A549 (cell line): ENCODE results near the gene NHLRC1. TPM values are rescaled to one million over a fixed set of nuclear protein-coding genes. Genes with fewer than 3 reads are reported as not detected.
A peak's percentile ranks its signal among the peaks of the same experiment; 100 is the strongest.

Source experiments
- ATAC-seq, 2 experiments: fragments of 200-7000 bp in 1 of 2; fragments of >200 bp in 1 of 2; cut with Nextera tagmentation in 1 of 2; cut with Tn5 transposase in 1 of 2; 3 replicates each; pipeline versions ENCODE4 v1.8.0 to v1.9.1; 2018 to 2020; ENCODE audit warnings: mild to moderate bottlenecking in 1 of 2, moderate library complexity in 1 of 2
- CTCF ChIA-PET: fragments of 300-600 bp; sonication (Branson Sonifier 250); formaldehyde crosslinking; extraction: SDS; loops from one replicate; lab custom pipeline; 2021; ENCODE audit warnings: antibody characterized with exemption, inconsistent platforms; lab: Yijun Ruan, JAX
- POLR2A ChIA-PET: fragments of 350-600 bp; formaldehyde crosslinking; extraction: SDS; loops from one replicate; lab custom pipeline; 2021; ENCODE audit warnings: antibody characterized with exemption, inconsistent platforms; lab: Yijun Ruan, JAX
- DNase-seq, 2 experiments: peaks; one replicate each; pipeline versions ENCODE4 v3.0.0 to v3.0.0-alpha.2; 2011 to 2016; ENCODE audit warnings: low read depth in 1 of 2, low spot score in 1 of 2
- FAIRE-seq: peaks from 2 replicates; lab custom pipeline; 2011; peaks lifted over from hg19 to GRCh38; lab: Jason Lieb, UNC
- H3K27ac ChIP-seq, 2 experiments: fragments of >200 bp; sonication (Bioruptor Twin); formaldehyde crosslinking; 3 replicates each; pipeline ENCODE4 v1.5.1; 2016 to 2017
- H3K4me1 ChIP-seq: fragments of >200 bp; sonication (Bioruptor Twin); formaldehyde crosslinking; 3 replicates; pipeline ENCODE4 v1.6.1; 2016
- H3K4me2 ChIP-seq: fragments of >200 bp; sonication (Bioruptor Twin); formaldehyde crosslinking; 3 replicates; pipeline ENCODE4 v1.6.1; 2016
- H3K4me3 ChIP-seq: fragments of >200 bp; sonication (Bioruptor Twin); formaldehyde crosslinking; 3 replicates; pipeline ENCODE4 v1.5.1; 2016
- H3K9me3 ChIP-seq: fragments of >200 bp; sonication (Bioruptor Twin); formaldehyde crosslinking; 3 replicates; pipeline ENCODE4 v1.6.1; 2016
- BHLHE40 ChIP-seq: IDR thresholded peaks from 2 replicates; pipeline ENCODE4 v1.6.1; 2012; ENCODE audit warnings: low read depth, low read length, inconsistent platforms
- E2F6 ChIP-seq: IDR thresholded peaks from 2 replicates; pipeline ENCODE4 v1.6.1; 2012; ENCODE audit warnings: low read depth, borderline replicate concordance
- EHF ChIP-seq: fragments of 250-450 bp; sonication (Bioruptor Pico); IDR thresholded peaks from 2 replicates; pipeline ENCODE4 v1.5.0; 2020; ENCODE audit warnings: mild to moderate bottlenecking
- ELK1 ChIP-seq: fragments of 150-350 bp; IDR thresholded peaks from 2 replicates; pipeline ENCODE4 v1.6.1; 2014; ENCODE audit warnings: low read depth, mild to moderate bottlenecking, low read length
- GATA3 ChIP-seq: IDR thresholded peaks from 2 replicates; pipeline ENCODE4 v1.6.1; 2012; ENCODE audit warnings: borderline replicate concordance
- HES2 ChIP-seq: fragments of >200 bp; sonication (Bioruptor Twin); formaldehyde crosslinking; IDR thresholded peaks from 2 replicates; pipeline ENCODE4 v1.6.1; 2016
- HEYL ChIP-seq: fragments of 250-450 bp; sonication (Bioruptor Pico); IDR thresholded peaks from 2 replicates; pipeline ENCODE4 v1.8.0; 2021; ENCODE audit warnings: mild to moderate bottlenecking, moderate library complexity
- HMGXB4 ChIP-seq: fragments of 250-450 bp; sonication (Bioruptor Pico); IDR thresholded peaks from 2 replicates; pipeline ENCODE4 v1.5.0; 2021; ENCODE audit warnings: mild to moderate bottlenecking, moderate library complexity, borderline replicate concordance
- HOXB13 ChIP-seq: fragments of 250-450 bp; sonication (Bioruptor Pico); IDR thresholded peaks from 2 replicates; pipeline ENCODE4 v1.5.0; 2020; ENCODE audit warnings: low read depth, mild to moderate bottlenecking, moderate library complexity
- JUN ChIP-seq, 2 experiments: fragments of >200 bp; sonication (Bioruptor Twin); formaldehyde crosslinking; IDR thresholded peaks; 2 replicates in 1 of 2; 3 replicates in 1 of 2; pipeline ENCODE4 v1.6.1; 2016 to 2017
- JUNB ChIP-seq: fragments of >200 bp; sonication (Bioruptor Twin); formaldehyde crosslinking; IDR thresholded peaks from 2 replicates; pipeline ENCODE4 v1.6.1; 2016
- KDM5A ChIP-seq: fragments of 200-600 bp; sonication (generic); IDR thresholded peaks from 2 replicates; pipeline ENCODE4 v1.6.1; 2016; ENCODE audit warnings: antibody characterized with exemption, mild to moderate bottlenecking
- MAX ChIP-seq: IDR thresholded peaks from 2 replicates; pipeline ENCODE4 v1.6.1; 2012
- MYC ChIP-seq: IDR thresholded peaks from 2 replicates; pipeline ENCODE4 v1.6.1; 2012; ENCODE audit warnings: mild to moderate bottlenecking, inconsistent platforms, low read length, improper control_type of control experiment, borderline replicate concordance
- NR3C1 ChIP-seq: fragments of >200 bp; sonication (Bioruptor Twin); formaldehyde crosslinking; IDR thresholded peaks from 3 replicates; pipeline ENCODE4 v1.6.1; 2017
- POLR2AphosphoS2 ChIP-seq: conservative IDR thresholded peaks from 2 replicates; pipeline ENCODE4 v1.6.1; 2012; ENCODE audit warnings: low read length, improper control_type of control experiment, inconsistent platforms
- RAD21 ChIP-seq, 2 experiments: fragments of >200 bp in 1 of 2; sonication (Bioruptor Twin) in 1 of 2; formaldehyde crosslinking in 1 of 2; IDR thresholded peaks in 1 of 2; conservative IDR thresholded peaks in 1 of 2; 2 replicates in 1 of 2; 3 replicates in 1 of 2; pipeline ENCODE4 v1.6.1; 2012 to 2018; ENCODE audit warnings: inconsistent platforms in 1 of 2
- RCOR1 ChIP-seq: fragments of 150-350 bp; IDR thresholded peaks from 2 replicates; pipeline ENCODE4 v1.6.1; 2014; ENCODE audit warnings: antibody characterized with exemption, low read length, low read depth
- REST ChIP-seq: fragments of 200-600 bp; sonication (generic); IDR thresholded peaks from 2 replicates; pipeline ENCODE4 v1.6.1; 2016; ENCODE audit warnings: antibody characterized with exemption, mild to moderate bottlenecking, moderate library complexity
- SMC3 ChIP-seq: fragments of >200 bp; sonication (Bioruptor Twin); formaldehyde crosslinking; IDR thresholded peaks from 3 replicates; pipeline ENCODE4 v1.6.1; 2018; ENCODE audit warnings: inconsistent platforms
- USF2 ChIP-seq: fragments of 450-650 bp; IDR thresholded peaks from 2 replicates; pipeline ENCODE4 v1.6.1; 2014; ENCODE audit warnings: antibody characterized with exemption
- ZC3H11A ChIP-seq: fragments of 450-650 bp; IDR thresholded peaks from 2 replicates; pipeline ENCODE4 v1.6.1; 2014; ENCODE audit warnings: antibody characterized with exemption, mild to moderate bottlenecking
- ZFP36 ChIP-seq: fragments of 450-650 bp; IDR thresholded peaks from 2 replicates; pipeline ENCODE4 v1.6.1; 2014; ENCODE audit warnings: borderline replicate concordance; ENCODE audit not compliant: partially characterized antibody
- ZNF302 ChIP-seq: fragments of 250-450 bp; sonication (Bioruptor Pico); IDR thresholded peaks from 2 replicates; pipeline ENCODE4 v1.9.0; 2021; ENCODE audit warnings: inconsistent platforms, mild to moderate bottlenecking, moderate library complexity
- WGBS: methylation state at CpG from one replicate; pipeline ENCODE4 v1.1.6; 2017; ENCODE audit errors: missing lambda C conversion rate; 5-methylcytosine and 5-hydroxymethylcytosine counted together
- polyA plus RNA-seq, 4 experiments: library from polyadenylated mRNA; depleted of rRNA in 3 of 4; stranded (reverse); fragments of >200 nt; fragmentation: RNase III in 1 of 4; extraction: RNeasy Plus Mini Kit Qiagen cat#74134 plus additional on column Dnase treatment in 1 of 4; gene quantifications; 2 replicates in 3 of 4; 3 replicates in 1 of 4; pipeline ENCODE4 v1.2.3, GENCODE V29; 2011 to 2017

The NHLRC1 gene
- polyA plus RNA-seq, 2 of the 4 experiments (the other 2 are of a cell fraction): 1.7 to 3.1 TPM

GRCh38 chr6:18122128-18123093, at the start of gene NHLRC1 (continued):
- no peak for TF ChIP-seq KDM5A
- TF ChIP-seq HEYL (CRISPR knock-in tag): peak; percentile 69; the same call in 1 of the 2 replicates
- peak in 1 of 2 experiments; percentile 73; a peak in 3 of 5 replicates for TF ChIP-seq JUN (IDR thresholded peaks at IDR 0.05)
- TF ChIP-seq RAD21 (conservative IDR thresholded peaks at IDR 0.05 in 1 of 2, IDR thresholded peaks at IDR 0.05 in 1 of 2): peak; percentile 90 to 94
- TF ChIP-seq SMC3: peak; percentile 95
- TF ChIP-seq ZNF302 (CRISPR knock-in tag): peak; percentile 50; the same call in 1 of the 2 replicates
- TF ChIP-seq E2F6: peak; percentile 99
- TF ChIP-seq USF2: peak; percentile 84
- no peak; the same call in 1 of the 2 replicates for TF ChIP-seq GATA3
- no peak for TF ChIP-seq ZC3H11A
- no peak for TF ChIP-seq POLR2AphosphoS2
- TF ChIP-seq NR3C1: no peak
- no peak for TF ChIP-seq JUNB
- TF ChIP-seq ELK1: no peak
- no peak for TF ChIP-seq MYC
- TF ChIP-seq REST: no peak
- peak; percentile 99 for TF ChIP-seq MAX
- no peak for TF ChIP-seq HES2
- peak; percentile 93 for TF ChIP-seq HOXB13
- TF ChIP-seq EHF (CRISPR knock-in tag): peak; percentile 78

GRCh38 chr6:18171871-18172270, 49.4 kb upstream of the NHLRC1 start:
- TF ChIP-seq BHLHE40 (no peak), MAX (no peak), ZFP36 (no peak), HMGXB4 (CRISPR knock-in tag) (no peak), RCOR1 (no peak), ELK1 (no peak)
- WGBS: 94% methylated on average over 7 of the region's 7 CpGs
- DNase-seq (no peak), ATAC-seq (no peak), FAIRE-seq (no peak)
- Histone ChIP-seq H3K4me2 (no peak overlapping the region), H3K9me3 (no peaks in the 10 kb centered on the region), H3K4me1 (no peaks in the 10 kb centered on the region), H3K4me3 (no peak overlapping the region), H3K27ac (no peak overlapping the region)
- ChIA-PET POLR2A (no interaction called here), CTCF (no interaction called here)
